ENCODE results near the gene ERBB4.

- TF ChIP-seq CTCF (IDR thresholded peaks at IDR 0.05) (no peak), POLR2A (IDR thresholded peaks at IDR 0.05) (no peak)
These were observed 1189.6 kb downstream of the ERBB4 start for GRCh38 chr2:211349031-211349430.
